Karpas-422 (cell line): ENCODE measurements around the gene MCC. TPM values are rescaled to one million over a fixed set of nuclear protein-coding genes. Genes with fewer than 3 reads are reported as not detected.

Source experiments
- DNase-seq: peaks from one replicate; pipeline ENCODE4 v3.0.0-alpha.2; 2015
- H2AFZ ChIP-seq: fragments of 200-600 bp; sonication (generic); 2 replicates; pipeline ENCODE4 v1.6.1; 2014; ENCODE audit warnings: antibody characterized with exemption, low read length, mixed read lengths
- H3K27ac ChIP-seq: fragments of 200-600 bp; sonication (generic); 2 replicates; pipeline ENCODE4 v1.5.1; 2014; ENCODE audit warnings: mild to moderate bottlenecking, low read length, moderate library complexity
- H3K27me3 ChIP-seq: fragments of 200-600 bp; sonication (generic); 2 replicates; pipeline ENCODE4 v1.6.1; 2014; ENCODE audit warnings: low read length, mixed read lengths
- H3K36me3 ChIP-seq: fragments of 200-600 bp; sonication (generic); 2 replicates; pipeline ENCODE4 v1.6.1; 2014; ENCODE audit warnings: low read length, mixed read lengths; ENCODE audit not compliant: insufficient read depth
- H3K4me1 ChIP-seq: fragments of 200-600 bp; sonication (generic); 2 replicates; pipeline ENCODE4 v1.6.1; 2014; ENCODE audit warnings: mild to moderate bottlenecking, low read length, mixed read lengths
- H3K4me2 ChIP-seq: fragments of 200-600 bp; sonication (generic); 2 replicates; pipeline ENCODE4 v1.6.1; 2014; ENCODE audit warnings: low read length, low read depth, mild to moderate bottlenecking; ENCODE audit not compliant: poor library complexity, severe bottlenecking
- H3K4me3 ChIP-seq: fragments of 200-600 bp; sonication (generic); 2 replicates; pipeline ENCODE4 v1.5.1; 2014; ENCODE audit warnings: mild to moderate bottlenecking, antibody characterized with exemption, low read length, mixed read lengths
- H3K79me2 ChIP-seq: fragments of 200-600 bp; sonication (generic); 2 replicates; pipeline ENCODE4 v1.6.1; 2014; ENCODE audit warnings: mild to moderate bottlenecking, low read length, mixed read lengths
- H3K9ac ChIP-seq: fragments of 200-600 bp; sonication (generic); 2 replicates; pipeline ENCODE4 v1.6.0; 2014; ENCODE audit warnings: low read length
- H3K9me2 ChIP-seq: fragments of 200-600 bp; sonication (generic), shearing (Covaris generic); replicated peaks from 2 replicates; pipeline ENCODE4 v1.6.0; 2014; ENCODE audit warnings: mild to moderate bottlenecking, low read length, moderate library complexity; ENCODE audit not compliant: insufficient read depth
- H3K9me3 ChIP-seq: fragments of 300-700, 200-600 bp; sonication (generic); 2 replicates; pipeline ENCODE4 v1.6.1; 2014; ENCODE audit warnings: low read length, mixed read lengths
- H4K20me1 ChIP-seq: fragments of 200-600 bp; sonication (generic); 2 replicates; pipeline ENCODE4 v1.6.1; 2014; ENCODE audit warnings: mild to moderate bottlenecking, antibody characterized with exemption, low read length, low read depth; ENCODE audit not compliant: insufficient read depth
- total RNA-seq: library from RNA; depleted of rRNA; stranded (reverse); fragments of >200 nt; shearing (Covaris generic); gene quantifications from 2 replicates; pipeline ENCODE4 v1.2.3, GENCODE V29; 2014; ENCODE audit warnings: low replicate concordance

The MCC gene
- total RNA-seq, 1 experiment from 2014 or later = 5.5 TPM

- H3K36me3 ChIP-seq = no peaks in the 10 kb centered on the region
- no peaks in the 10 kb centered on the region for H3K9me2 ChIP-seq
- no peak overlapping the region for H3K9ac ChIP-seq
- no peaks in the 10 kb centered on the region for H3K79me2 ChIP-seq
- no peaks in the 10 kb centered on the region for H3K9me3 ChIP-seq
- no peak for DNase-seq
- H2AFZ ChIP-seq = no peak overlapping the region
- no peak overlapping the region for H3K4me2 ChIP-seq
- H3K27me3 ChIP-seq = no peaks in the 10 kb centered on the region
- H4K20me1 ChIP-seq = no peaks in the 10 kb centered on the region
- H3K4me3 ChIP-seq = no peak overlapping the region
- H3K4me1 ChIP-seq = peaks cover 19% of the 10 kb centered on the region
- H3K27ac ChIP-seq = no peak overlapping the region
Measured at GRCh38 chr5:113183694-113184093, 304.6 kb downstream of the MCC start.

DNA sequence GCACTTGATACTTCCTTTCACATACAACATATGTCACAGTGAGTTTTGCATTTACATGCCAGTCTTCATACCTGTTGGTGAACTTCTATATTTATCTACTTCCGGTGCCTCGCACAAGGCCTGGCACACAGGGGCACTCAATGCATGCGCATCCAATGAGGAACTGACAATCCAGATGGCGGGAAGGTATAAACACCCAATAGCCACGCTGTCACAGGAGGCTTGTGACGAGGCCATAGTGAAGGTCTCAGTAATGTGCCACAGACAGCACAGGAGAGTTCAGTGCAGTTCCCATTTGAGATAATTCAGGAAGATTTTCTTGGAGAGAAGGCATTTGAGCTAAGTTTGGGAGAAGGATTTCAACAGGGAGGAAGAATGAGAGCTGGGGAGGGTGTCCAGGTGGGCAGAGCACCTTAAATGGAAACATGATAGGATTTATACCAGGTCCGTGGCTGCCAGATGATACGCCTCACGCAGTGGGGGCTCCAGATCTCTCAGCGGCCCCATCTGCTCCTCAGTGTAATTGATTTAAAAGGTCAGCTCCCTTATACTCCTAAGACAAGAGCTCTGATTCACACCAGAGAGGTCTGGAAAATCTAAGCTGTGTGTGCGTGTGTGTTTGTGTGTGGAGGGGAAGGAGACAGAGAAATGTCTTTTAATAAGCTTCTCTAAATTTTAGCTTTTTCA lies 305.5 kb downstream of the MCC start:
- H2AFZ ChIP-seq = no peak overlapping the region
- no peak overlapping the region for H3K4me2 ChIP-seq
- peaks cover 10% of the 10 kb centered on the region for H3K4me1 ChIP-seq
- H3K9ac ChIP-seq = no peak overlapping the region
- no peak for DNase-seq
- H3K79me2 ChIP-seq = no peaks in the 10 kb centered on the region
- H4K20me1 ChIP-seq = no peaks in the 10 kb centered on the region
- no peak overlapping the region for H3K27ac ChIP-seq
- H3K36me3 ChIP-seq = no peaks in the 10 kb centered on the region
- H3K9me3 ChIP-seq = no peaks in the 10 kb centered on the region
- no peaks in the 10 kb centered on the region for H3K27me3 ChIP-seq
- H3K9me2 ChIP-seq = no peaks in the 10 kb centered on the region
- H3K4me3 ChIP-seq = no peak overlapping the region

DNA sequence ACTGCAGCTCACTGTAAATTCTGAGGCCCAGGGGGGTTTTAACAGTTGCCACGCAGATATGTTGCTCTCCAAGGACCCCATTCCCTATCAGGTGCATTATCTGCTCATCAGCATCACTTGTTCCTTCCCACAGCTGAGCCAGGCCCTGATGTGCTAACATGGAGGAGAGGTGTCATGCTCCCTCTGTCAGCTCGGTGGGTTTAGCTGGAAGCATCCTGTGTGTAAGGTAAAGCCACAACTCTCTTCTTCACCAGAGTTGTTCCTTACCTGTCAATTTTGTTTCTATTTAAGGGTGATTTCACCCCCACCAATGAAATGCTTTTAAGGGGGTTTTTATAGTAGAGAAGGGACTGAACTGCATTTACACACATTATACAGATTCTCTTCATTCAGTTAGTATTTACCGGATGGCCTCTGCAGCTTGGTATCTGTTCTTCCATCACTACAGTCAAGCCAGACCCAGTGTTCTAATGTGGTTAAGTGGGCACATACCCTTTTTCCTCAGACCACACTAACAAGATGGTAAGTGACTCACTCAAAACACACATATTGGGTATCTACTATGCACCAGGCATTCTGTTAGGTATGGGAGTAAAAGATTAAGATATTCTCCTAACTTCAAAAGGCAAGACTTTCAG lies 306.3 kb downstream of the MCC start:
- Histone ChIP-seq H3K27ac (no peak overlapping the region), H3K36me3 (no peaks in the 10 kb centered on the region), H3K9ac (no peak overlapping the region), H4K20me1 (no peaks in the 10 kb centered on the region), H3K9me3 (no peaks in the 10 kb centered on the region), H3K79me2 (no peaks in the 10 kb centered on the region), H3K9me2 (no peaks in the 10 kb centered on the region), H3K4me1 (peaks cover 7% of the 10 kb centered on the region), H3K4me3 (no peak overlapping the region), H3K4me2 (no peak overlapping the region), H2AFZ (no peak overlapping the region), H3K27me3 (no peaks in the 10 kb centered on the region)
- DNase-seq = no peak

GRCh38 chr5:113181409-113181808 lies 306.8 kb downstream of the MCC start:
- Histone ChIP-seq H3K27me3 (no peaks in the 10 kb centered on the region), H3K4me3 (no peak overlapping the region), H3K4me2 (no peak overlapping the region), H3K27ac (no peak overlapping the region), H3K79me2 (no peaks in the 10 kb centered on the region), H3K4me1 (peaks cover 7% of the 10 kb centered on the region), H3K9me2 (no peaks in the 10 kb centered on the region), H4K20me1 (no peaks in the 10 kb centered on the region), H3K36me3 (no peaks in the 10 kb centered on the region), H2AFZ (no peak overlapping the region), H3K9ac (no peak overlapping the region), H3K9me3 (no peaks in the 10 kb centered on the region)
- no peak for DNase-seq

DNA sequence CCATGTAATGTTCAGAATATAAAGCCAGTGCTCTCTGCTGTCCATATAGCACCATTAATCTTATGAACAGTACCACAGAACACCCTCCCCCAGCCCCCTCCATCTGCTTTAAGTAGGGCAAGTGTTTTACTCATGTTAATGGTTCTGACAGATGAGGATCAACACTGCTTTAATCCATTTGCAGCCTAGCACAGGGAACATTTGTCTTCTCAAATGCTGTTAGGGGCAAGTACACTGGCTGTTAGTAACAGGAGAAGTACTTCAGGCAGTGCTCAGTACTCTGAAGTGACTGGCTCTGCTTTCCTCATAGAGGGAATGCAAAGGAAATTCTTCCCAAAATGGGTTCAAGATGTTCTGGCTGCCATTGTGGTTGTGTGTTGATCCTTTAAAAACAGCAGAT lies 309.1 kb downstream of the MCC start:
- Histone ChIP-seq H3K9me3 (no peaks in the 10 kb centered on the region), H3K4me2 (no peak overlapping the region), H3K9me2 (no peaks in the 10 kb centered on the region), H3K27ac (no peak overlapping the region), H3K36me3 (no peaks in the 10 kb centered on the region), H3K4me3 (no peak overlapping the region), H2AFZ (no peak overlapping the region), H4K20me1 (no peaks in the 10 kb centered on the region), H3K27me3 (no peaks in the 10 kb centered on the region), H3K79me2 (no peaks in the 10 kb centered on the region), H3K4me1 (peaks cover 7% of the 10 kb centered on the region), H3K9ac (no peak overlapping the region)
- DNase-seq = no peak

- Histone ChIP-seq H3K79me2 (no peaks in the 10 kb centered on the region), H3K9me3 (no peaks in the 10 kb centered on the region), H2AFZ (no peak overlapping the region), H3K4me3 (no peak overlapping the region), H3K9ac (no peak overlapping the region), H3K36me3 (no peaks in the 10 kb centered on the region), H3K4me1 (peaks cover 7% of the 10 kb centered on the region), H4K20me1 (no peaks in the 10 kb centered on the region), H3K27me3 (no peaks in the 10 kb centered on the region), H3K9me2 (no peaks in the 10 kb centered on the region), H3K27ac (no peak overlapping the region), H3K4me2 (no peak overlapping the region)
- no peak for DNase-seq
Measured at GRCh38 chr5:113178073-113178779, 310.0 kb downstream of the MCC start.

DNA sequence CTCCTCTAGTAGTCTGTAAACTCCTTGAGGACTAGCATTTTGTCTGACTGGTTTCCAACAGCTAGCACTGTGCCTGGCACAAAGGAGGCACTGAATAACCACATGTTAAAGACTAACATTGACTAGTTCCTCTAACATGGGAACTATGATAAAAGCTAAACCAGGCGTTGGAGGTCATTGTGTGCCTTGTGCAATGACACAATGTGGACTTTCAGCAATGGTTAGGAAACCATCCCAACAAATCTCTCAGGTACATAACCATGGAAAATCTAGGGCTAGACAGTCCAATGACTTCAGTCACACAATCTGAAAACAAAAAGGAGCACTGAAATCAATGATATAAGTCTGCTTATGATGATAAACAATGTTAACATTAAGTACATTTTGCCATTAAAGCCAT lies 311.0 kb downstream of the MCC start:
- H3K27ac ChIP-seq = no peak overlapping the region
- no peaks in the 10 kb centered on the region for H3K9me3 ChIP-seq
- H4K20me1 ChIP-seq = no peaks in the 10 kb centered on the region
- no peaks in the 10 kb centered on the region for H3K9me2 ChIP-seq
- no peak overlapping the region for H3K4me3 ChIP-seq
- no peak overlapping the region for H3K9ac ChIP-seq
- no peaks in the 10 kb centered on the region for H3K27me3 ChIP-seq
- no peak for DNase-seq
- H3K4me1 ChIP-seq = peaks cover 13% of the 10 kb centered on the region
- H3K36me3 ChIP-seq = no peaks in the 10 kb centered on the region
- no peaks in the 10 kb centered on the region for H3K79me2 ChIP-seq
- H2AFZ ChIP-seq = no peak overlapping the region
- H3K4me2 ChIP-seq = no peak overlapping the region

- Histone ChIP-seq H3K4me2 (no peak overlapping the region), H3K9me2 (no peaks in the 10 kb centered on the region), H3K4me3 (no peak overlapping the region), H3K27ac (no peak overlapping the region), H3K27me3 (no peaks in the 10 kb centered on the region), H3K4me1 (peaks cover 18% of the 10 kb centered on the region), H2AFZ (no peak overlapping the region), H3K79me2 (no peaks in the 10 kb centered on the region), H4K20me1 (no peaks in the 10 kb centered on the region), H3K9ac (no peak overlapping the region), H3K9me3 (no peaks in the 10 kb centered on the region), H3K36me3 (no peaks in the 10 kb centered on the region)
- no peak for DNase-seq
Measured at GRCh38 chr5:113176734-113177133, 311.5 kb downstream of the MCC start.
